HG03135 (cell line): ENCODE data around the gene CTPS1.

Experiments used
- ATAC-seq: cut with Tn5 transposase; IDR thresholded peaks from one replicate; pipeline ENCODE4 v1.9.1; 2021; ENCODE audit warnings: mild to moderate bottlenecking, moderate library complexity; ENCODE audit not compliant: unreplicated experiment

The CTPS1 gene

DNA sequence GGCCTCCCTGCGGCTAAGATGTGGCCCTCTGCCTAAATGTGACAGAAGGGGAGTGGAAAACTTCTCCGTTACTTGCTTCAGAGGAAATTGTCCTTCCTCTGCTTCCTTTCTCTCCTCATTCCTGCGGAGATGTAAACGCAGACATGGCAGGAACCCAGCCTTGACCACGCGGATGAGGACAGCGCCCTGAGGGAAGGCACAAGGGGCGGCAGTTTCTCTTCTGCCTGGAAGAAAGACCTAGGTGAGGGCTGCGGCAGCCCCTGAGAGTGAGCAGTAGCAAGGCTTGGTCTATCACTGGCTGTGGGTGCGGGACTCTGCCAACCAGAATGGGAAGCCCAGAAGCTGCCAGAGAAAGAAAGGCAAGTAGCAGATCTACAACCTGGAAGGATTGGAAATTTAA is 14.0 kb upstream of the CTPS1 start:
- no peak for ATAC-seq

DNA sequence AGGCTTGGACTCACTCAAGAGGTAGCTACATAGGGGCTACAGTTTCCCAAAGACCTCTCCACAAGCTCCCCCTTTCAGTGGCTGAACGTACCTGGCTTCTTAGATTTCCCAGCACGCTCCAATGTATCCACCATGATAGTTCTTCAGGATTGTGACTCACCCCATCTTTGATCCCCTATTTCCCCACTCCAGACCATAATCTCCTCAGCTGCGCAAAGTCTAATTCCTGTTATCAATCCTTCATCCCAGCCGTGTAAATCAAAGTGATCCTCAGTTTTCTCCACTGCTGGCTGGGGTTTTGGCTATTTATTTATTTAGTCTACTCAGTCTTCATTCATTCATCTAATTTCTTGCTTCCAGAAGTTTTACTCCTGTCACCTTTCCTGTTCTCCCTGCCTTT is 13.1 kb upstream of the CTPS1 start:
- ATAC-seq = no peak

DNA sequence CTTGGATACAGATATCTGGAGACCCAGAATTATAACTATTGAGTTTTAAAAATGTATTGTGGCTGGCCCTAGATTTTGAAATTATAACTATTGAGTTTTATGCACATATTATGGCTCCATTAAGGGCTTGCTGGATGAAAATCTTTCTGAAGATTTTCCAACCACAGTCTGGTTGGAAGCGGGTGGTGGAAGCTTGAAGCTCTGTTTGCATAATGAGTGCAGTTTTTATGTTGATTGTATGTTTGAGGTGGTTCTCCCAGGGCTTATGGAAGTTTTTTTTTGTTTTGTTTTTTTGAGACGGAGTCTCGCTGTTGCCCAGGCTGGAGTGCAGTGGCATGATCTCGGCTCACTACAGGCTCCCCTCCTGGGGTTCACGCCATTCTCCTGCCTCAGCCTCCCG is 10.1 kb upstream of the CTPS1 start:
- ATAC-seq = no peak

DNA sequence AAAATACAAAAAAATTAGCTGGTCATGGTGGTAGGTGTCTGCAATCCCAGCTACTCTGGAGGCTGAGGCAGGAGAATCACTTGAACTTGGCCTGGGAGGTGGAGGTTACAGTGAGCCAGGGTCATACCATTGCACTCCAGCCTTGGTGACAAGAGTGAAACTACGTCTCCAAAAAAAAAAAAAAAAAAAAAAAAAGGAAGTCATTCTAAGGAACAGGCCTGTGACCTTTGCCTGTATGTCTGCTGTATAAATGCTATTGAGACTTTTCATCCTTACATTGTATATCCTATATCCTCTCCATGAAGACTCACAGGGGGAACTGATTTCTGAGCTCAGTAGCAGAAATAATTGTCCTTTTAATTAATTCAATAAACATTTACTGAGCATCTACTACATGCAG is 7.5 kb upstream of the CTPS1 start:
- ATAC-seq = no peak

DNA sequence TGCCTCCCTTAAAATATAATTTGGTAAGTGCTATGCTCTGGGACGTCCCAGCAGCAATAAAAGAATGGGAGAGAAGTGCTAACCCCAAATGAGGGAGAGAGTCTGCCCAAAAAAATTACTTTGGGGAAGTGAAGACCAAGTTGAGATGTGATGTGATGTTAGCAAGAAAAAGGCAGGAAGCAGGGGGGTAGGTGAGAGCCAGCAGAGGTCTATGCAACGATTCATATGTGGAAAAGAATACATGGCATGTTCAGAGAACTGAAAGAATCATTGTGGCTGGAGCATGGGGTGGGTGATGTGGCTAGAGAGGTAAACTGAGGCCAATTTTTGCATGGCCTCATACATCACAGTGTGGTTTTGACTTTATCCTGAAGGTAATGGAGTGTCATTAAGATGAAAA is 5.6 kb upstream of the CTPS1 start:
- ATAC-seq = no peak

DNA sequence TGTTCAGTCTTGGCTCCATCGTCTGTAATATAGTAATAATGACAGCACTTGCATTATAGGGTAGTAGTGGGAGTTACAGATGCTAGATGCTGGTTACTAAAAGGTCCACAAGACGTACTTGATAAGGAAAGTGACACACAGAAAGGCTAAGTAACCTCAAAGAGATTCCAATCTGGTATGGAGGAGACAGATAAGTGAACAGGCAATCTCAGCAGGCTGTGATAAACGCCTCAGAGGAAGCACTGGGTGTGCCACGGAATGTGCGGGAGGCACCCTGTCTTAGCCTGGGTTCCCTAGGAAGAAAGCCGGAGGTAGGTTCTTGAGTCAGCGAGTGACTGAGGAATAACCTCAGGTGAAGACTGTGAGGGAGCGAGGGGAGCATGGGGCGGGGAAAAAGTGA is 4.6 kb upstream of the CTPS1 start:
- ATAC-seq = no peak

DNA sequence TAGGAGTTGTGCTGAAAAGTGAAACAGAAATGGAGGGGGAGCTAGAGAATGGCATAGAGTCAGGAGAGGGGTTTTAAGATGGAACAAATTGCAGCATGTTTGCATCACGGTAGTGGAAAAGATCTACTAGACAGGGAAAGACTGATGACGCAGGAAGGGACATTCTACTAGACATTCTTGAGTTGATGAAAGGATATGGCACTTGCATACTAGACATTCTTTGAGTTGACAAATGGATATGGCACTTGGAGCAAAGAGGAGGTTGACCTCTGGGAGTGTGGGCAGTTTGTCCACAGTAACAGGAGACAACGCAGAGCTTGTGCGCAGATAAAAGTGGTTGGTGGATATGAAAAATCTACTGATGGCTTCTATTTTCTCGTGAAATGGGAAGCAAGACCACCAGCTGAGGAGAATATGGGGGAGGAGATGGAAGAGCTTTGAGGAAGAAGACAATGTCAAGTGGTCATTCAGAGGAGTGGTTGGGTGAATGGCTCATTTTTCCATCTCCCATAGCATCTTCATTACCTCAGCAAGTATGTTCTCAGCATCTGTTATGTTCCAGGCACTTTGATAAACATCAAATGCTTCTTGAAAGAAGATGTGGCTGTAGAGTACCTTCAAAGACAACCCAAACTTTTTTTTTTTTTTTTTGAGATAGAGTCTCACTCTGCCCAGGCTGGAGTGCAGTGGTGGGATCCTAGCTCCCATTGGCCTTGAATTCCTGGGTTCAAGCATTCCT is 2.4 kb upstream of the CTPS1 start:
- ATAC-seq = no peak

DNA sequence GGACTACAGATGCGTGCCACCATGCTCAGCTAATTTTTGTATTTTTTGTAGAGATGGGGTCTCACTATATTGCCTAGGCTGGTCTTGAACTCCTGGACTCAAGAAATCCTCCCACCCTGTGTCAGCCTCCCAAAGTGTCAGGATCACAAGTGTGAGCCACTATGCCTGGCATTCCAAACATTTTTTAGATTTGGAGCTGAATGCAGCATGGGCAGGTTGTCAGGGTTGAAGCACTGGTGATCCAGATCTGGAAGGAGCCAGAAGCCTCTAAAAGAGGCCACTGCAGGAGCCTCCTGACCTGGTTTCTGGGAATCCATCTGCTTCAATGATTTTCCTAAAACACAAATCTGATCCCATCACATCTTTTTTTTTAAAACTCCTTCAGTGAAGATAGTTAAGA is 1.8 kb upstream of the CTPS1 start:
- no peak for ATAC-seq

DNA sequence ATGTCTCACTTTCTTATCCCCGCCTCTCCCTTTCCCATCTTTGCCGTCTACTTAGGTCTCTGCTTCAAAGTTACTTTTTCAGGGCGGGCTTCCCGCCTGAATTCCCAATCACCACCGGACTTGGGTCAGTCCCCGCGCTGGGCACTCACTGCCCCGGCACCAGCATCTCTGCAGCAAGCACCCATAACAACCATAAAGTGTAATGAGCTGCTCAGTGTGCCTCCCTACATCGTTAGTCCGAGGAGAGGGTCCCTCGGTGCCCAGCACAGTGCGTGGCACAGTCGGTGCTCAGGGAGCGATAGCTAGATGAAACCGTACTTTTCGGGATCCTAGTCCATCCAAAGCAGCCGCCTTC is 633 bp upstream of the CTPS1 start:
- ATAC-seq = no peak

DNA sequence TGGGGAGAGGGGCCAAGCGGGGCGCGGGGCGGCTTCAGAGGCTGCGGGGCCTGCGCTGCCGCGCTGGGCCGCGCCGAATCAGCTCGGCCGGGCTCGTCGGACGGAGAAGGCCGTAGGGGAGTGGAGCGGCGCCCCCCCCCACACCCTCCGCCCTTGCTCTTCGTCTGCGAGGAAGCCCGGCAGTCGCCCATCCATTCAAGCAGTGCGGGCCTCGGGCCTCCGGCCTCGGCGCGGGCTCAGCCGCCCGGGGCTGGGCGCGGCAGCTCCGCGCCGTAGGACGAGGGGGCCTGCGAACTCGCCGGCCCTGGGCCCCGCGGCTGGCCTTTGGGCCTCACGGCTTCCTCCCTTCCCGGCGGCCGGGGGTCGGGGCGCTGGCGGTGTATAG is 564 bp downstream of the CTPS1 start:
- ATAC-seq = peak; percentile 8

DNA sequence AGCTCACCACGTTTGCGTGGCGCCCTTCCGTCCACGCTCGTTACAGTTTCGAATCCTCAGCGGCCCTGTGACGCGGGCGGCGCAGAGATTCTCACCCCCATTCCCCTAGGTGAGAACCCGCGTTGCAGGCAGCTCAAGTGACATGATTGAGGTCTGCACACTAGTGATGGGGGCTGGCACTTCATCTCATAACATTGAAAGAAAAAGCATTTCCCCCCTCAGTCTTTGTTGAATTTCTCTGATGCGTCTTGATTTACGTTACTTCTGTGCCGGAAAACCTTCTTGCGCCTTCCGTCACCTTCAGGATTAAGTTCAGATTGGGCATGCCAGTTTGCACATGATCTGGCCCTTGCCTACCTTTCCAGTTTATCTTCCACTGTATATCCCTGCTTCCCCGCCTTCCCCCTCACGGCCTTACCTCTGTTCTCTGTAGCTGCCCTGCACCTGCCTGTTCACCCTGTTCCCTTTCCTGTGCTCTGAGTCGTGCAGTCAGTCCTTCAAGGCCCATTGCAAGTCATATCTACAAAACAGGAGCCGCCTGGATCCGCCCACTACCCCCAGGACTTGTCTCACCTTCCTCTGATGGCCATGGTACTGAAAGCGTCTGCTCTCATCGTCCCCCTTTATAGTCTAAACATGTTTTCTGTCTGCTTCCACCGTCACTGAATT is 1.1 kb downstream of the CTPS1 start:
- ATAC-seq = peak; percentile 7

DNA sequence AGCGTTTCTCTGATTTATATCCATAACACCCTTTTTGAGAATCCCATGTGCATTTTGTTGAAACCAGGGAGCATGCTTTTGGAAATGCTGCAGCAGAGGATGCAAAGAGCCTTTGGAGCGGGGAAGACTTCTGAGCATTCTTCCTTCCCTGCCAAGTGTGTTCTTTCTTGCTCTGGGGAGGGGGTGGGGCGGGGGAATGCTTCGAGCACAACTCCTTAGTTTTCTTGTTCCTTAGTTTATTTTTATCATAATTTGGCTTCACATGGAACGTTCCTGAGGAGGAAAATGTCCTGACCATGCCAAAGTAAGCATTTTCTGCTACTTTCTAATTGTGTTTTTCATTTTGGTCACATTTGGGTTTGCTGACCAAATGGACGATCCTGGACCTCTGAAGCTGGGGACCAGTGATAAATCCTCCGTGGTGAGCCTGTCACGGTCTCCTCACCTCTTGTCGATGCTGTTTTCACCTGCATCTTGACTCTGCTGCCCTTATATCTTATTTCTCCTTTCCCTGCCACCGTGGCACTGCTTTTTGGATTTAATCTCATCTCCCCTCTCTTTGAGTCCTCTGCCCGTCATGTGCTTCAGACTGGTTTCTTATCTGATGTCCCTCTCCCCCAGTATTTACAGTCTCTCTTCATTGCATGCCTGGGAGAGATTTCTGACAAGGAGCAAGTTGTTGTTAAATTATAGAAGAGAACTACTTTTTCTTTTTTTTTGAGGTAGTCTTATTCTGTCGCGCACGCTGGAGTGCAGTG is 2.4 kb downstream of the CTPS1 start:
- no peak for ATAC-seq

DNA sequence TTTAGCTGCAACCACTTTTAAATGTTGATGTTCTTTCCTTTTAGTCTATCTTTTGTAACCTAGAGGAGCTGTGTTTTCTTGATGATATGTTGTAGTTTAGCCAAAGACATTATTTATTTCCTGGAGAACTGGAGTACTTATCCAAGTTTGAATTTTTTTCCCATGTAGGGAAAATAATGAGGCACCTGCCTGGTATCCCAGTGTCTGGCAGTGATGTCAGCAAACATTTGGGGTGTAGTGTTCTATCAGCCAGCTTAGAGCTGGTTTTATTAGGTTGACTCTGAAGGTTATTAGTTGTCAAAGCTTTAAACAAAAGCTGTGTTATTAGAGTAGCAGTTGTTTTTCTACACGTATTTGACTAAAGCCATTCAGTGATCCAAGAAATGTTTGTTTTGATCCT is 3.2 kb downstream of the CTPS1 start:
- no peak for ATAC-seq

DNA sequence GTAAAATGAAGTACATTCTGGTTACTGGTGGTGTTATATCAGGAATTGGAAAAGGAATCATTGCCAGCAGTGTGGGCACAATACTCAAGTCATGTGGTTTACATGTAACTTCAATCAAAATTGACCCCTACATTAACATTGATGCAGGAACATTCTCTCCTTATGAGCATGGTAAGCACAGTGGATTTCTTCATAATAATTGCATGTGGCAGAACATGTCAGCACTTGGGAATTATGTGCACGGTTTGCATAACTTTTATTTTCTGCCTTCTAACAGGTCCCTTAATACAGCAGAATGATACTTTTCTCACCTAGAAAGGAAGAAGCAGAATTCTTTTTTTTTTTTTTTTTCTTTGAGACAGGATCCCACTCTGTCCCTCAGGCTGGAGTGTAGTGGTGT is 3.8 kb downstream of the CTPS1 start:
- ATAC-seq = no peak

DNA sequence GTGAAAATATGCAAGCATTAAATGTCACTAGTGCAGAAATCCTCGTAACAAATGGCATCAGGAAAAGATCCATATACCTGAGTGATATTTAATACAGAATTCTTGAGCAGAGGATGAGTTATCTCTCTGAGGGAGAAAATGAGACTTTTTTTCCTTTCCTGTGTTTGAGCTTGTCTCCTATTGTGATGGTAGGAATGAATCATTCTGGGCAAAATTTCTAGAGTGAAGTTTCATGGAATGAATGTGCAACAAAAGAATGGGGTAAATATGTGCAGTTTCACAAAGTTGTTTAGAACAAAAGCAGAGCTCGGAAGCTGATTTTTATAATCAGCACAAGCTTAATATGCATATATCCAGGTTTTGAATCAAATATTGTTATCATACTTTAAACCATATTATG is 4.6 kb downstream of the CTPS1 start:
- ATAC-seq = no peak

DNA sequence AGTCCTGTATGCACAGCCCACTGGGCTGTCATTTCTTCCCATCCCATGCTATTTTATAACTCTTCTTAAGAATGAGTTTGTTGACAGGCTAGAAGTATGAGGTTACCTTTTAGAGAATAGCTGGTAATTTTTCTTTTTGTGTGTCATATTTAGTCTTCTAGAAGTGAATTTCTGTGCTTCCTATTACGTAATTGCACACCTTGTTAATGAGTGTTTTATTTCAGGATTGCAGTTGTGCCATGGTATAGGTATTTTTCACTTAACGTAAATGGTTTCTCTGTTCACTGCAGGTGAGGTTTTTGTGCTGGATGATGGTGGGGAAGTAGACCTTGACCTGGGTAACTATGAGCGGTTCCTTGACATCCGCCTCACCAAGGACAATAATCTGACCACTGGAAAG is 5.0 kb downstream of the CTPS1 start:
- no peak for ATAC-seq

DNA sequence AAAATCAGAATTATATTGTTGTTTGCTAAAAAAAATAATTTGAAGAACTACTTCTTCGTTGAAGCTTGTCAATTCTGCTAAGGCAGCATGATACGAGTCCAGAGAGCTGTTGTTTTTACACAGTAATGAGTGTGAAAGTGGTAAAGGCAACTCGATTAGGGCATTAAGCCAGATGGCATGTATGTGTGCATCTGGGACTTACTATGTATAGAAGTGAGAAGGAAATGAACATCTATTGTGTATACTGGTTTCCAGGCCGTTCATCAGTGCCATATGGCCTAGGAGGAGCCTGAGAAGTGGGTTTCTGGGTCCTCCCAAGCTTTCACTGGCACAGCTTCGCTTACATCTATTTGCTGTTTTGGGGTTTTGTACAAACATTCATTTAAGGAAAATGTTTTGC is 5.7 kb downstream of the CTPS1 start:
- no peak for ATAC-seq

DNA sequence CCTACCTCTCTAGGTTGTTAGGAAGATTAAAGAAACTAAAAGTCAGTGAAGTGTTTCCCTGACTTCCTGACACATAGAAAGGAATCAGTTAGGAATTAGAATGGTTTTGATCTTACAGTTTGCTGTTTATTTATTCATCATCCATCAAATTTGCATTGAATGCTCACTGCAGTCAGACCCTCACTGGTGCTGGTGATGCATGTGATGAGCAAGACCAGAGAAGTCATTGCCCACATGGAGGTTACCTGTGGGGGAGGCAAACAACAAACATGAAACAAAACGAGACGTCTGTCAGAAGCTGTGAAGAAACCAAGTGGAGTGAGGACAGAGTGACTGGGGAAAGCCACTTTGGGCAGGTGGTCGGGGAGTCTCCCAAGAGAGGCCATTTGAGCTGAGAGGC is 6.4 kb downstream of the CTPS1 start:
- ATAC-seq = no peak

DNA sequence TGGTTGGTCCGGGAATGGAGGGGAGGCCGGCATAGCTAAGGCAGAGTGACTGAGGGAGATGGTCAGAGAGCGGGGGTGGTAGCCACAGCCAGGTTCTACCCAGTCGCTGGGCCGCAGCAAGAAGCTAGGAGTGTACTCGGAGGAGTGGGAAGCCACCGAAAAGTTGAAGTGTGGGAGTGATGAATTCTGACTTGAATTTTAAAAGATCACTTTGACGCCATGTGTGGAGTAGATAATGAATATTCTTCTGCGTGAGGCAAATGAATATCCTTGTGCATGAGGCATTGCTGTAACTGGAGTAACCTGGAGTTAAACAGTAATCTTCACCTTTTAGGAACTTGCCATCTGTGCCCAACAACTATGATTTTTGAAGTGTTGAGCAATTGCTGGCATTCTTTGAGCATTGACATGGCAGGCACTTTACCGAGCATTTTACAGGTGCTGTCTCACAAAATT is 6.9 kb downstream of the CTPS1 start:
- ATAC-seq = no peak

DNA sequence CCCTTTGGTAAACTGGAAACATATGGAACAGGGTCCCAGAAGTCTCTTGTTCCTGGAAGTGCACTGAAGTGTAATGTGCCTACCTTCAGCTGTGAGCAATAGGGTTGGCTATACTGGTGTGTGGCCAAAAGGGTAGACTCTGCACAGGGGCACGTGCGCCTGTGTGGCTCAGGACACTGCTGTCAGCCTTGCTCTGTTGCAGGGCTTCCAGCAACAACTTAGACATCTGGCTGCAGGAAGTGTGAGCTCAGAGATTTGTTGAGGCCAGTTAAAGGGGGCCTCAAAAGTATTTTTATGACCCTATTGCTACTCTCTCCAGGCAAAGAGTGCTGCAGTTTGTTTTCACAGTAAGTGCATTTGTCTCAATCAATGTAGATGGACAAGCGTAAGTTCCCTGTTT is 7.5 kb downstream of the CTPS1 start:
- no peak for ATAC-seq

DNA sequence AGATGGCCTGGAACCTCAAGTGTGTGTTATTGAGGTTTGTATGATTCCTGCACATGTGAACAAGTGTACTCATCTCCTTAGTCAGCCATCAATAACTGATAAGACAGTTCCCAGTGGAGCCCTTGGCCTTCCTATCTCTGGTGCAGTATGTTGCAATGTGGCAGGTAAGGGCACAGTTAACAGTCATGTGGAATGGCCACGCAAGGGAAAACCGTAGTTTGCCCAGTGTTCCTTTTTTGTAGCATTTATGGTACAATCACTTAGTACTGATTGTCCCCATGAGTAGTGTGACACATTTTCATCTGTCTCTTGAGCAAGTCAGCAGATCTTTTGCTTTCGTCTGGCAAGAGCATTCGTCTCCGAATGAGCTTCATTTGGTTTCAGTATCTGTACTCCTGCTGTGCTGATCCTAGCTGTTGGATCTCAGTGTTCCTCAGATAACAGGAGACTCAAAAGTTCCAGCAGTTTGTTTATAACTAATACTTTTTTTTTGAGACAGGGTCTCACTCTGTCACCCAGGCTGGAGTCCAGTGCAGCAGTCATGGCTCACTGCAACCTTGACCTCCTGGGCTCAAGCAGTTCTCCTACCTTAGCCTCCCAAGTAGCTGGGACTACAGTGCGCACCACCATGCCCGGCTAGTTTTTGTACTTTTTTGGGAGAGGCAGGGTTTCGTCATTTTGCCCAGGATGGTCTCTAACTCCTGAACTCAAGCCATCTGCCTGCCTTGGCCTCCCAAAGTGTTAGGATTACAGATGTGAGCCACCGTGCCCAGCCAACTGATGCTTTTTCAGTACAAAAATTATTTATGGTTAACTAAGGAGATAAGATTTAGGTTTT is 8.2 kb downstream of the CTPS1 start:
- no peak for ATAC-seq
